Aortic smooth muscle cell (primary cell): Measurements from ENCODE around the gene TAF11L14. TPM values are rescaled to one million over a fixed set of nuclear protein-coding genes. Genes with fewer than 3 reads are reported as not detected.

ENCODE experiments used
- total RNA-seq: library from RNA; depleted of rRNA; stranded (reverse); fragments of >200 nt; gene quantifications from 2 replicates; pipeline ENCODE4 v1.2.3, GENCODE V29; 2014

TAF11L14 gene
- total RNA-seq: not detected in 2 replicates

DNA sequence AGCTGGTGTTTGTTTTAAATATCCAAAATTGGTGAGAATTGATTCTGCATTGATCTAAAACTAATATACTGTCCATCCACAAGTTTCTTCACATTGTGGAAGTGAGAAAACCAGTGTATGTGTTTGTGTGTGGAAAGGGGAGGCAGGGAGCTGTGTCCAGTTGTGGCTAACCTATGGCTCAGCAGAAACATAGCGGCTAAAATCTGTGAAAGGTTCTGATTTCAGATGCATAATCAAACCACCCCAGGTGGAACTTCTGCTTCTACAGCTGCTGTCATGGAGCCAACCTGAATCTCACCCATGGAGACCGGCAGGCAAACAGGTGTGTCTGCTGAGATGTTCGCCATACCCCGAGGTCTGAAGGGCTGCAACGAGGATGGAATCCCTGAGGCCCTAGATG, at the start of gene TAF11L14:
Gene TAF11L14 (plus strand): TSS at position 301 of the 400 bp plus-strand sequence.

GRCh38 chr5:17585658-17586057, 48.6 kb upstream of the TAF11L14 start, which contains the start of gene TAF11L7:
TAF11L7 (minus strand) TSS chr5:17585758.

DNA sequence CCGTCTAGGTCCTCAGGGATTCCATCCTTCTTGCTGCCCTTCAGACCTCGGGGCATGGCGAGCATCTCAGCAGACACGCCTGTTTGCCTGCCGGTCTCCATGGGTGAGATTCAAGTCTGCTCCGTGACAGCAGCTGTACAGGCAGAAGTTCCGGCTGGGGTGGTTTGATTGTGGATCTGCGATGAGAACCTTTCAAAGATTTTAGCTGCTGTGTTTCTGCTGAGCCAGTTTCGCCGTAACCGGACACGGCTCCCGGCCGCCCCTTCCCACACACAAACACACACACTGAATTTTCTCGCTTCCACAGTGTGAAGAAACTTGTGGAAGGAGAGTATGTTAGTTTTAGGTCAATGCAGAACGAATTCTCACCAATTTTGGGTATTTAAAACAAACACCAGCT, 43.4 kb upstream of the TAF11L14 start, which contains the start of gene TAF11L8:
Gene TAF11L8 (minus strand): TSS at position 101 of the 400 bp plus-strand sequence.

GRCh38 chr5:17594255-17594654, 40.0 kb upstream of the TAF11L14 start, which contains the start of gene TAF11L9:
TAF11L9 (minus strand) TSS chr5:17594394.

GRCh38 chr5:17597728-17598127, 36.5 kb upstream of the TAF11L14 start, which contains the start of gene TAF11L10:
TAF11L10 (minus strand) TSS chr5:17597828.

GRCh38 chr5:17603880-17604279, 30.4 kb upstream of the TAF11L14 start, which contains the start of gene TAF11L11:
TAF11L11 (plus strand) TSS chr5:17604183.

GRCh38 chr5:17610092-17610491, 24.2 kb upstream of the TAF11L14 start, which contains the start of gene TAF11L12:
TAF11L12 (plus strand) TSS chr5:17610392.

GRCh38 chr5:17631788-17632187, 2.5 kb upstream of the TAF11L14 start, which contains the start of gene TAF11L13:
TAF11L13 (plus strand) TSS chr5:17632088.

Other genes with a start within 250 kb of the TAF11L14 start
- not detected in 2 replicates for gene TAF11L2, start 136.2 kb upstream of the TAF11L14 start, total RNA-seq
- not detected in 2 replicates for gene TAF11L3, start 116.1 kb upstream of the TAF11L14 start, total RNA-seq
- not detected in 2 replicates for gene TAF11L4, start 112.7 kb upstream of the TAF11L14 start, total RNA-seq
- gene TAF11L5, start 109.2 kb upstream of the TAF11L14 start, total RNA-seq: not detected in 2 replicates
- gene TAF11L6, start 105.8 kb upstream of the TAF11L14 start, total RNA-seq: not detected in 2 replicates
- not detected in 2 replicates for gene TAF11L7, start 48.7 kb upstream of the TAF11L14 start, total RNA-seq
- gene TAF11L8, start 43.5 kb upstream of the TAF11L14 start, total RNA-seq: not detected in 2 replicates
- gene TAF11L9, start 40.1 kb upstream of the TAF11L14 start, total RNA-seq: not detected in 2 replicates
- gene TAF11L10, start 36.6 kb upstream of the TAF11L14 start, total RNA-seq: not detected in 2 replicates
- gene TAF11L11, start 30.3 kb upstream of the TAF11L14 start, total RNA-seq: not detected in 2 replicates
- gene TAF11L12, start 24.1 kb upstream of the TAF11L14 start, total RNA-seq: not detected in 2 replicates
- not detected in 2 replicates for gene TAF11L13, start 2.4 kb upstream of the TAF11L14 start, total RNA-seq